GM12872 (cell line): ENCODE data around the gene CRIM1.

Experiments
- CTCF ChIP-seq: IDR thresholded peaks from 3 replicates; pipeline ENCODE4 v1.5.1; 2011; ENCODE audit warnings: low read depth, mild to moderate bottlenecking, low read length, moderate library complexity; ENCODE audit not compliant: insufficient read depth

CRIM1 gene

GRCh38 chr2:36515538-36515937 lies 160.0 kb downstream of the CRIM1 start:
- TF ChIP-seq CTCF = no peak

GRCh38 chr2:36516136-36516870 lies 160.7 kb downstream of the CRIM1 start:
- no peak for TF ChIP-seq CTCF

GRCh38 chr2:36520431-36520830 lies 164.9 kb downstream of the CRIM1 start:
- TF ChIP-seq CTCF = no peak

GRCh38 chr2:36523153-36523552 lies 167.6 kb downstream of the CRIM1 start:
- TF ChIP-seq CTCF = no peak

GRCh38 chr2:36525245-36525644 lies 169.7 kb downstream of the CRIM1 start:
- no peak for TF ChIP-seq CTCF

GRCh38 chr2:36526226-36526625 lies 170.6 kb downstream of the CRIM1 start:
- no peak for TF ChIP-seq CTCF

GRCh38 chr2:36528274-36528673 lies 172.7 kb downstream of the CRIM1 start:
- TF ChIP-seq CTCF = no peak
